HS-27A (cell line): ENCODE results near the gene SPATA24.
A peak's percentile ranks its signal among the peaks of the same experiment; 100 is the strongest.
"Not testable (repeated sequence)": the region's sequence is repeated elsewhere in the genome, so short reads cannot be mapped to it uniquely, and the experiment has no call there.

Experiments
- DNase-seq: peaks from one replicate; pipeline ENCODE4 v3.0.0-alpha.2; 2012; ENCODE audit warnings: low read depth, missing footprints

SPATA24 gene

DNA sequence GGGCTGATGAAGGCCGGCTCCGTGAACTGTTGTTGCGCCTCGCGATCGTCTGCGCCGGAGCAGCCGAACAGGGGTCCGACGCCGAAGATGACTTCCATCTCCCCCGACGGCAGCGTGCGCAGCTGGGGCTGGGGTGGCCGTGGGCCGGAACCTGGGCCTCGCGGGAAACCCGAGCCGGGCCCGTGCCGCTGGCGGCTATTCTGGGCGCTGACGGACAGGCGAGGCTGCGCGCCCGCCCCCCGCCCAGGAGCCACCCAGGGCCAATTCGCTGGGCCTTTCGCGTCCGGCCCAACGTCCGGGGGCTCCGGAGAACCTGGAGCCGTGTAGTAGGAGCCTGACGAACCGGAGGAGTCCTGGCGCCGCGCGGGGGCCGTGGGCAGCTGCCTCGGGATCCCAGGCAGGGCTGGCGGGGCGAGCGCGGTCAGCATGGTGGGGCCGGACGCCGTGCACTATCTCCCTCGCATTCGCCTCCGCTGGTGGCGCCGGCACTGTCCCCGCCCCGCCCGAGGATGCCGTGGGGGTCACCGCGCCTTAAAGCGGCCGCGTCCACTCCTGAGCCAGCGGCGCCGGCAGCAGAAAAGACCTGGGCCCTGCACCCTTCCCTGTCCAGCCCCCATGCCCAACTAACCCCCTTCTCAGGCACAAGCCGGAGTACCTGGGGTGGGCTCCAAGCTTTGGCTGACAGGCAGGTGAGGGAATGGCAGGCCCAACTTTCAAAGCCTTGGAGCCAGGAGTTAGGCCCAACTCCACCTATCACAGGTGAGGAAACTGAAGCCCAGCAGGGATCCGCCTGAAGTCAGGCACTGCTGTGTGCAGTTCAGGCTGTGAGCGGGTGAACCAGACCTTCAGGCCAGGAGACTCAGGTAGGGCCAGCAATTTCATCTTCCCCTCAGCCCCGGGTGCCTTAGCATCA is 9.0 kb downstream of the SPATA24 start, which contains the start of gene PROB1:
Gene PROB1, minus strand, starts transcription at position 451 of the 913 bp plus-strand sequence. Its CDS starts 23 bp downstream, at position 428.
- no peak for DNase-seq

DNA sequence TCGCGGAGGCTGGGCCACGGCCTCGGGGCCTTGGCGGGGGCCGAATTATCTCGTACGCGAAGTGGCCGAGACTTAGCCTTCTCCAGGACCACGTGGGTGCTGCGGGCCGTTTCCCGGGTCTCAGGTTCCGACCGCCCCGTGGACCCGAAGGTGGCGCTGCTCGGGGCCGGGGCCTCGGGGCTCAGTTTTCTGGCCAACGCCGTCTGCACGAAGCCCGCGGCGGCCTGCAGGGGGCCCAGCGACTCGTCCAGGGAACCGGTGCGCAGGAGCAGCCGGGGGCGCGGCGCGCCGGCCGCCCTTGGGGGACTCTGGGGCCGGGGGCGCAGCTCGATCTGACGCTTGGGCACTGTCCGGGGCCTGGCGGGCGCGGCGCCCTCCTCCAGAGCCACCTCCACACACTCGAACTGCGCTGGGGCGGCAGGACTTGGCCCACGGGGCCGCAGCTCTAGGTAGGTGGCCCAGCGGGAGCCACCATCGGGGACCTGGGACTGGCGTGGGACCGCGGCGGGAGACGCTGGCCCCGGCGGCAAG is 9.7 kb downstream of the SPATA24 start:
- DNase-seq, result peak; percentile 29

DNA sequence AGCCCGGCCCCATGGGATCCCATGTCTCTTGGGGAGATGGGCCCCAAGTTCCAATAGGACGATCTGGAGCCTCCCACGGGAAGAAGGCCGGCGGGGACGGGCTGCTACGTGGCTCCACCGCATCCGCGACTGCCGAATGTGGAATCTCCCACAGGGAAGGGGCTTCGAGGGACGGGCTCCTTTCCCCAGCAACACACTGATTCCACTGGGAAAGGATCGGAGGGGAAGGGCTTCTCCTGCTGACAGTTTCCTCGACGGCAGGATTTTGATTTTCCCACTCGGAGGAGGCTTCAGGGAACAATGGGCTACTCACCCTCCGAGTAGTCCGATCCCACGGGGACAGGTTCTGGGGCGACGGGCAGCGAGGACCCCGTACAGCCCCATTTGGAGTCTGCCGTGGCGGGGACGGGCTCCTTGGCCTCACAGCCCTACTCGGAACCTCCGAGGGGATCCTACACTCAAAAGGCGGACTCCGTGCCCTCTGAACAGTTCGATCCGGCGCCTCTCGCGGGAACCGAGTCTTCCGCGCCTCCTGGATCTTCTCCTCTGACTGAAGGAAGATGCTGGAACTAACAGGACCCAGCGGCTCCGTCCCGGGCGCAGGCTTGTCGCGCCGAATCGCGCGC is 10.3 kb downstream of the SPATA24 start:
- no peak for DNase-seq

DNA sequence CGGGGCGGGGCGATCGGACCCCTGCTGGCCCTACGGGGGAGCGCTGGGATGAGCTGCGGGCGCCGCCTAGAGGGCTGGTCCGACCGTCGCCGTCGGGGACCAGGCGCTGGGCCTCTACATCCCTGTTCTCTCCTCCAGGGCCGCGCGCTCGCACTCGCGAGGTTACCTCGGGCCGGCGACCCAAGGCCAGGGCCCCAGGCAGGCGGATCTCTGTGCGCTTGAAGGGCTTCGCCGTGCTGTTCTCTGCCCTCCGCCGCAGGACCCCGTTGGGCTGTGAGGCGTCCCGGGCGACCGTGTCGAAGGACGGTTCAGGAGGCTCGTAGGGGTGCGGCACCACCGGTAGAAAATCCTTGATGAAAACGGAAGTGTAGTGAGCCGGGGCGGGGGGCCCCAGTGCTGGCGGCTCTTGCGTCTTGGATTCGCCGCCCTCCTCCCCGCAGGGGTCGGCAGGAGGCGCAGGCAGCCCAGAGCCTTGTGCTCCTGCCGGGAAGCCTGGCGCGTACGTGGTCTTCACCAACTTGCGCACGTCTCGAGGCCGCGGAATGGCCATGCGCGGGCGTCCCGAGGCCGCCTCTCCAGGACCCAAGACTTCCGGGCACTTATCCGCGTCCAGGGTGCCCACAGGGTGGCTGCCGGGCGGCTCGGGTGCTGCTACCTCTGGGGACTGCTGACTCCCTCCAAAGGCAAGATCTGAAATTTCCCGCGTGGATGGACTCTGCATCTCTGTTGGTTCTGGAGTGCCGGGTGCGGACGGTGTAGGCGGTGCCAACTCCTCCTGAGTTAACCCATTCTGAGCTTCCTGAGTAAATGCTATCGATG is 11.0 kb downstream of the SPATA24 start:
- DNase-seq, result no peak

DNA sequence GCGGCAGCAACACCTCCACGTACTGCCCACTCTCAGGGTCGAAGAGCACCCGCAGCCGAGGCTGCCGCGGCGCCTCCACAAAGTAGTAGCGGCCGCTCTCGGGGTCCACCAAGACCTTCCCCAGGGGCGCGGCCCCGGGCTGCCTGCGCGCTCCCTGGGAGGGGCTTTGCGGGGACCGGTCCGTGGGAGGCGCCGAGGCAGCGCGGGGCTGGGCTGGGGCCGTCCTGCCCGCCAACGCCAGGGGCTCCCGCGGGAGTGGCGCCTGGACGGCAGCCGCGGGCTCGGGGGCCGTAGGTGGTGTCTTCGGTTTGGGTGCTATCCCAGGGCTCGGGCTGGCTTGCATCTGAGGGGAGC is 11.6 kb downstream of the SPATA24 start:
- no peak for DNase-seq

DNA sequence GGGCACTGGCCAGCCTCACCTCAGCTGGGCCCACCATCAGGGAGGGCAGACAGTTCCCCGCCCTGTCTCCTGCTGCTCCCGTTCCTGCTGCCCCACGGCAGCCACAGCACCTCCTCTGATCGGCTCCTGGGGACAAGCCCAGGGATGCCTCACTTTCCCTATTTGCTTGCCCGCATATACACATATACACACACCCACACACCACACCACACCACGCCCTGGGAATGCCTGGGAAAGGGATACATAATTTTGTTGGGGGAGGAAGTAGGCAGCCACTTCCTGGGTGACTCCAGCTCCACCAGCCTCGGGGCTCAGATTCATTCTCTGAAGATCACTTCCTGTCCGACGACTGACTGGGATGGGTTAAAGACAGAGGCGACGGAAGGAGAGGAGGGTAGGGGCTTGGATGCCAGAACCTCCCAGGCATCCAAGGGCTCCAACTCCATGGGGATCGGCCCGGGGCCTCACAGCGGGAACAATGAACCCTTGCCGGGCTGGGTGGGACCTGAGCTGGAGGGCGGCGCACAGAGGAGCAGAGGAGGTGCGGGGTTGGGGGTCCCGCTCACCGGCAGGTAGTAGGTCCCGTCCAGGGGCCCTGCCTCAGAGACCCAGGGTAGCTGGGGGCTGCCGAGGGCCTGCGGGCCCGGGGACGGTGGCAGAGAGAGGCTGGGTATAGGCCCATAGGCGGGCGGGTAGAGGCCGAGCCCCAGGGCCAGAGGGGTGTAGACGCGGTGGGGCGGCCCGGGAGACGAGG is 12.1 kb downstream of the SPATA24 start:
- no peak for DNase-seq

DNA sequence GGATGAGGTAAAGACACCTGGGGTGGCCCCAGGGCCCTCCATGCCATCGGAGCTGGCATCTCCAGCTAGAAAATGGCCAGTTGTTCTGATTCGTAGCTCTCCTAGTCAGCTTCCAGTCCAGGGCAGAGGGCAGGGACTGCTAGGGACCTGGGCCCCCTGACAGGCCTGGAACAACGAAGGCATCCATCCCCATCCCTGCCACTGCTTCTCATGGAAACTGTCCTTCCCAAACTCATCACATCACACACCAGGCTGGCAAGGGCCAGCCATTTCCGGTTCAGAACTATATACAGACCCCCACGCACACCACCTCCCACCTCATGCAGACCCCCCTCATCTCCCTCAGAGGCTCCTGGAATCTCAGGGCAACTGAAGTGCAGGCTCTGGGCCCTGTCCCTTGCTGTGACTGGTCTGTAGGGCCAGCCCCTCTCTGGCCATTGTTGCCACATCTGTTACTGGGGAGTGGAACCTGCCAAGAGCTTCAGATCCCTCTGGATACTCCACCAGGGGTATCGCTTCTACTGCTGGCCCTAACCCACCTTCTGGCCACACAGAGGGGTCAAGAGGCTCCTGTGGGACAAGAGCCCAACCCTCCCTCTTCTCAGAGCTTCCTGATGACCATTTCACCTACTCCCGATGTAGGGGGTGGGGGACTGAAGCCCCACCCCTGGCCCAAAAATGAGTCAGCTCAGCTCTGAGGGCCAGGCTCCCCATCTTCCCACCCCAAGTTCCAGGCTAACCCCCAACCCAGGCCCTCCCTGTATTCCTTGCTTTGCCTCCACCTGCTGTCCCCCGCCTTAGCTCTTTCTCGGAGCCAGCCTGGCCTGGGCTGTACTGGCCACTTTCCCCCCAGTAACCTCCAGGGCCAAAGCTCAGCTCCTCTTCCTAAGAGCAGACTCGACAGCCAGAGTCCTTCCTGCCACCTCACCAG is 13.0 kb downstream of the SPATA24 start:
- no peak for DNase-seq

DNA sequence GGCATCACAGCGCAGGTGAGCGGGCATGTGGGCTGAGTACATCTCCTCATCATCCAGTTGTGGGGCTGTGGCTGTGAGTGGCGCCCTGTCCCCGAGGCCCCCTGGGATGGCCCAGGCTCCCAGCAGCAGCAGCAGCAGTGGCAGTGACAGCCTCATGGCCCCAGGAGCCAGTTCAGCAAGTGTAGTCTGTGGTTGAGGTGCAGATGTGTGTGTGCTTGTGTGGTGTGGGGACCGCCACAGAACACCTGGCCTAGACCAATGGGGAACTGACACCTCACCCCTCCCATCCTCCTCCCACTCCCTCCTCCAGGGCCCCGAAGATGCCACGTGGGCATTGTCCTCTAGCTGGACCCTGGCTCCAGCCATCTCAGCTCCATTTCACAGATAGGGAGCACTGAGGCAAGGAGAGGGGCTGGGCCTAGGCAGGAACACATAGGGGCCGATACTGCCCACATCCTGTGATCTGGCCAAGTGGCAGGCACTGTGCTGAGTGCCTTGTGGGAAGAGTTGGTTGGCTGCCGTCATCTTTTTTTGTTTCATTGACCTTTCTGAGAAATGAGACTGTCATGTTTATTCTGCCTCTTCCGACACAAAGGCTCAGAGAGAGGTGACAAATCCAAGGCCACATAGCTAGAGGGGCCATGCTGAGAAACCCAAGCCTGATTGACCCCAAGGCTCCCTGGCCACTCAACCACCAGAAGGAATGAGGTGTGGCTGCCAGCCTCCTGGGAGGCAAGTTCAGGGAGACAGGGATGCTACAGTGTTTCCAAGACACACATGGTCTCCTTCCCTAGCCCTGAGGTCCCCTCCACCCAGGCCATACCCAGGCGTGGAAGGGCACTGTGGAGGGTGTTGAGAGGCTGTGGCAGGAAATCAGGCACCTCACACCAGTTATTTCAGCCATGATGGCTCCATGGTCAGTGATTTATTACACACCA is 13.9 kb downstream of the SPATA24 start, which contains the start of gene MZB1:
Gene MZB1, minus strand, starts transcription at position 213 of the 938 bp plus-strand sequence. Its CDS starts 57 bp downstream, at position 156.
- DNase-seq, result no peak

DNA sequence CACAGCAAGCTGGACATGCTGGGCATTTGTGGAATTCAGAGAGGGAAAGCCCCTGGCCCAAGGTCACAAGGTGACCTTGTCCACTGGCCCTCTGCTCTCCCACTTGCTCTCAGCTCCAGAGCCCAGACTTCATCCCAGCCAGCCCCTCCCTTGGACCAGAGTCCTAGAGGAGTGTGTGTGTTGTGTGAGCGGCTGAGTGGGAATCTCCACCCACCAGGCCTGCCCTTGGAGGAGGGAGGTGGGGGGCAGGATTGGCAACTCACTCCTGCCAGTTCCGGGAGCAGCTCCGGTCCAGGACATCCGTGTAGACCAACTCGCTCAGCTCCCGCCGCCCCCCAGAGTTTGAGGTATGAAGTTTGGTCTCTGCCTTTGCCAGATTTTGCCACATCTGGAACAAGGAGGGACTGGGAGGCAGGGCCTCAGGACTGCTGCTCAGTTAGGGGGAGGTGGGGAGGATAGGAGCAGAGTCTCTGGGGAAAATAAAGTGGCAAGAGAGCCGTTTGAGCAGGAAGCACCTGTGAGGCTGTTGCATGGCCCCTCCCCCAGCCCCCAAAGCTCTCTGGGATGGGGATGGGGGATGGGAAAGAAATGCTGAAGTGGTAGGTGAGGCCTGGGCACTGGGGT is 15.6 kb downstream of the SPATA24 start:
- DNase-seq, result no peak

DNA sequence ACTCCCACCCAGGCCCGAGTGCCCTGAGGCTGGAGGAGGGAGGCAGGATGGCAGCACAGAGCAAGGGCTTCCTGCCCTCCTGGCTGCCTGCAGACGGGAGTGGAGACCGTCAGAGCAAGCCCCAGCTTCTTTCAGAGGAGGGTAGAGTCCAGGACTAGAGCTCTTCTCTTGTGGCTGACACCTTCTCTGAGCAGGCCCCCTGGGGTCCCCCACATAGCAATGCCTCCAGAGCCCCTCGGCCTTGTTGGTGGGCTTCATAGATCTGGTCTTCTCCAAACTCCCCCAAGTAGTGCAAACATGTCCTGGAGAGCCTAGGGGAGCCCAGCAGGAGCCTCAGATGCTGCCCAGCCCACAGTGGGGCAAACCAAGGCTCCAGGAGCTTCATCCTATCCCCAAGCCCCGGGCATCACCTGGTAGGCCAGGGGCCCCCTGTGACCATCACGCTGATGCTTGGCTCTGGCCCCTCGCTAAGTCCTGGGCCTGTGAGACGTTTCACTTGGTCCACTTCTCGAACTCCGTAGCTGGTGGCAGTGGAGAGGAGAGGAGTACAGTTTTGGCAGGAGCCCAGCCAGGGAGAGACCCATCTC is 16.2 kb downstream of the SPATA24 start:
- DNase-seq, result no peak

DNA sequence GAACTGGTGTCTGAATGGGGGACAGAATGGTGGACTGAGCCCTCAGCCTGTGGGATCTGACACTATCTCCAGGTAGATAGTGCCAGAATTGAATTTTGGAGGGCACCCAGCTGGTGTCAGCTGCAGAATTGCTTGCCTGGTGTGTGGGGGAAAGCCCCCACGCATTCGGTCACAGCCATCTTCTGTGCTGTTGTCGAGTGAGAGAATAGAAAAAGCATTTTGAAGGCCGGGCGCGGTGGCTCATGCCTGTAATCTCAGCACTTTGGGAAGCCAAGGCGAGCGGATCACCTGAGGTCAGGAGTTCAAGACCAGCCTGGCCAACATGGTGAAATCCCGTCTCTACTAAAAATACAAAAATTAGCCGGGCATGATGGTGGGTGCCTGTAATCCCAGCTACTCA is 16.9 kb downstream of the SPATA24 start:
- not testable (repeated sequence) for DNase-seq

DNA sequence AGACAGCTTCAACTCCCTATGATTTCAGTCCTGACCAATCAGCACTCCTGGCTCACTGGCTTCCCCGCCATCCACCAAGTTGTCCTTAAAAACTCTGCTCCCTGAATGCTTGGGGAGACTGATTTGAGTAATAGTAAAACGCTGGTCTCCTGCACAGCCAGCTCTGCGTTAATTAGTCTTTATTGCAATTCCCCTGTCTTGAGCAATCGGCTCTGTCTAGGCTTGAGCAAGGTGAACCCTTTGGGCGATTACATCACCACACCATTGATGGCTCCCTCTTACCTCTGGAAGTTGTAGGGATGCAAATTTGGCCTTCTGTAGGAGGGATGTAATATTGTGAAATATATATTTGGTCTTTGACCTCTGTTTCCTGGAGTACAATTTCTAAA is 17.8 kb downstream of the SPATA24 start:
- no peak for DNase-seq

DNA sequence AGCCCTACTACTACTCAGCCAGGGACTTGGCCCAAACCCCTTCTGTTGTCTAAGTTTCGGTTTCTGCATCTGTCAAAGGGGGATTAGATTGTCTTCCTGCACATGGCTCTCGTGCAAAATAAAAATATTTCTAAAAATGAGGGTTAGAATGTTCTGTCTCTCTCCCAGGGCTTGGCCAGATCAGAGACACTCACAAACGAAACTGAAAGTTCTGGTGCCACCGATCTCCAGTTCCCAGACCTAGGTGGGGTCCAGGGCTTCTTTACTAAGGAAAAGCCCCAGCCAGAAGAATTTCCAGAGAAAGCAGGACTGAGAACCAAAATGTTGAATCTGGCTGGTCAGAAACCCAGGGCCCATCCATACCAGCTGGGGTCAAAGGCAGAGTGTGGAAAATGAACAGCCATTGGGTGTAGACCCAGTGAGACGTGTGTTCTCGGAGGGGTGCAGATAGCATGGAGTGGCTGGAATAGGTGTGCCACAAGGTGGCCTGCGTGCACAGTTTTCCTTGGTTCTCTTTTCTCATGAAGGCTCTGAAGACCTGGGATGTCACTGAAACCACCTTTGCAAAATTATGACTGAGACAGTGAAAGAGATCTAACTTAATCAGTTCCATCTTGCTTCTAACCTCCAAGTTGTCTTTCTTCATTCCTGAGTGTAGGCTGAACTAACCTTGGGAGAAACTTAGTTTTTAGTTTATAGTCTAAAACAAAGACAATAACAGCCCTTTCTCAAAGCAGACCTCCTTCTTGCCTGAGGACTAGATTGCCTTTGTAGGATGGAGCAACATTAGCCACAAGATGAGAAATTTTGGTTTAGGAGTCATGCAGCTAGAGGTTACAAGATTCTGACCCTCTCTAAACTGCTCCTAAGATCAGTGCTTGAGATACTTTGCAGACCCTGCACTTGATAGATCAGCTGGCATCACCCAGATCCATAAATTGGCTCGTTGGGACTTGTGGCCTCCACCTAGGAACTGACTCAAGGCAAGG is 18.5 kb downstream of the SPATA24 start:
- no peak for DNase-seq

DNA sequence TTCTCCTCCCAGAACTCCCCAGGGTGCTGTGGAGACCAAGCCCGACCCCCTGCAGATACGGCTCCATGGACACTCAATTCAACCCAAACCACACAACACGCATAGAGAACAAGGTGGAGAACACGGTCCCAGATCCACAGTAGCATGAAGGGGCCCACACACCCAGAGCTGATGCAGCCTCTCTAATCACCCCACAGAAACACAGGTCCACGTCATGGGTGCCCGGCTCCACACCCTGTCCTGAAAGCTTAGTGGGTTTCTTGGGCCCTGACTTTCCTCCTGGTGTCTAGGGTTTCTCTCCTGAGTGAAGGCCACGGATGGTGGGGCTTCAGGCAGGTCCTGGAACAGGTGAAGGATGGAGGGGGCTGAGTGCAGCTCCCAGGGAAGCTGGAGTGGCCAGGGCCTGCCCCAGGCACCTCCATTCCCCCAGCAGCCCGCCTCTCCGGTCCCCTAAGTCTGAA is 19.3 kb downstream of the SPATA24 start:
- no peak for DNase-seq

DNA sequence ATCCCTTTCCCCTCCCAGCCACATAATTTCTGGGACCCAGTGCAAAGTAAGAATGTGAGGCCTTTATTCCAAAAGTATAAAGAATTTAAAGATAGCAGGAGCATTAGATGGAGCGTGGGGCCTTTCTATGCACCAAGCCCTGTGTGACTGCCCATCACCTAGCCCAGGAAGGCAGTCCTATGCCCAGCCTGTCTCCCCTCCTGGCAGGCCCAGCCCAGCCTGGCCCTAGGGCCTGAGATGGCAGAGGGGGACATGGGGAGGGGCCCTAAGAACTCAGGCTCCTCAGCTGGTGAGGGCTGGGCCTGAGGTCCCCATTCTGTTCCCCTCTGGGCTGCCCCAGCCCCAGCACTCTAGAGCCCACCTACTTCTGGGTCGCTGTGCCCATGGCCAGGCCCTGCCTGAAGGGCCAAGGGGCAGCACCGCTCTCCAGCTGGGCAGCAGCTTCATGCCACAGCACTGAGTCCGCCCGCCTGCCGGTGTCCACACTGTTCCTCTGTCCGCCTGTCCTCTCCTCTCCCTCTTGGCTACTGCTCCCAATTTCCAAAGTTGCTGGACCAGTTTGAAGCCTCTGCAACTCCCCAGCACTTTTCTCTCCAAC is 19.8 kb downstream of the SPATA24 start:
- DNase-seq, result no peak

DNA sequence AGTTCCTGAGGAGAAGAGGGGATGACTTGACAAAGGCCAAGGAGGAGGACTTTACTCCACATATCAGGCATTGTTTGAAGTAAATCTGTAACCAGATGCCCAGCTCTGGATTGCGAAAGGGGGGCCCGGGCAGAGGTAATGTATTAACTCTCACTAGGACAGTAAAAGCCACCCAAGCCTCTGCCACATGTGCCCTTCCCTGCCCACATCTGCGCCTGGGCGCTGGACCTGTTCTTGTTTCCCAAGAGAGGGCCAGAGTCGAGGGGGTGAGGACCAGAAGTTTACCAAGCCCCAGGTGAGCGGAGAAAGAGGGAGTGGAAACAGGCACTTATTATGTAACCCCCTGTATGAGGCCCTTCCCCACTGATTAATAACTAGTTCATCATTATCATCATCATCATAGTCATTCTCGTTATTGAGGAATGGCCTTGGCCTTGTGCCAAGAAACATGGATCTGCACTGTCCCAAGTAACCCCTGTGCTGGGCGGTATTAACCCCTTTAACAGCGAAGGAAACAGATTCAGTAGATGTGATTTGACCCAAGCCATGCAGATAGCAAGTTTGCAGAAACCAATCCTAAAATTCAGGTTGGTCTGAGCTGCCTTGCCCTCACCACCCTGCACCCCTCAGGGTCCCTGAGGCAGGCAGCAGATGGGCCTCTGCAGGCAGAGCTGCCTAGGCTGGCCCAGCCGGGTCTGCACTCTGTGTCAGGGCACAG is 20.5 kb downstream of the SPATA24 start, which contains the start of gene SLC23A1:
Gene SLC23A1, minus strand, starts transcription at position 23 of the 718 bp plus-strand sequence. CDS start 44 bp downstream, outside the sequence.
- DNase-seq, result no peak
